ENCODE data around the gene RCSD1.

The RCSD1 gene

GRCh38 chr1:167671727-167672511, 41.9 kb downstream of the RCSD1 start:
- TF ChIP-seq EZH2phosphoT487 (IDR thresholded peaks at IDR 0.05; ENCODE audit: low read depth) = no peak
- TF ChIP-seq CTCF (IDR thresholded peaks at IDR 0.05; ENCODE audit: low read depth, low read length) = no peak
- Histone ChIP-seq H3K79me2 (ENCODE audit: low read length) (no peaks in the 10 kb centered on the region), H3K4me1 (ENCODE audit: low read length) (peaks cover 40% of the 10 kb centered on the region), H3K9me3 (ENCODE audit: insufficient read depth, low read length) (no peaks in the 10 kb centered on the region), H3K4me3 (ENCODE audit: low read length) (no peak overlapping the region), H3K36me3 (replicated peaks; ENCODE audit: low read depth, low read length) (no peaks in the 10 kb centered on the region), H2AFZ (ENCODE audit: low read depth, low read length) (no peak overlapping the region), H4K20me1 (ENCODE audit: insufficient read depth, low read length) (no peaks in the 10 kb centered on the region), H3K9ac (ENCODE audit: low read length) (no peak overlapping the region), H3K27ac (ENCODE audit: low read length) (no peak overlapping the region), H3K4me2 (ENCODE audit: low read length) (no peak overlapping the region), H3K27me3 (ENCODE audit: low read depth, low read length) (0 out of 2 replicates have a peak, but pooled peaks cover 3% of the 10 kb centered on the region)

GRCh38 chr1:167672831-167673230, 42.8 kb downstream of the RCSD1 start:
- Histone ChIP-seq H3K9ac (ENCODE audit: low read length) (no peak overlapping the region), H3K4me1 (ENCODE audit: low read length) (peaks cover 46% of the 10 kb centered on the region), H3K36me3 (replicated peaks; ENCODE audit: low read depth, low read length) (no peaks in the 10 kb centered on the region), H3K27me3 (ENCODE audit: low read depth, low read length) (0 out of 2 replicates have a peak, but pooled peaks cover 3% of the 10 kb centered on the region), H3K4me3 (ENCODE audit: low read length) (no peak overlapping the region), H3K9me3 (ENCODE audit: insufficient read depth, low read length) (no peaks in the 10 kb centered on the region), H2AFZ (ENCODE audit: low read depth, low read length) (no peak overlapping the region), H3K79me2 (ENCODE audit: low read length) (no peaks in the 10 kb centered on the region), H4K20me1 (ENCODE audit: insufficient read depth, low read length) (no peaks in the 10 kb centered on the region), H3K4me2 (ENCODE audit: low read length) (no peak overlapping the region), H3K27ac (ENCODE audit: low read length) (no peak overlapping the region)
- no peak for TF ChIP-seq EZH2phosphoT487 (IDR thresholded peaks at IDR 0.05; ENCODE audit: low read depth)
- TF ChIP-seq CTCF (IDR thresholded peaks at IDR 0.05; ENCODE audit: low read depth, low read length) = no peak

- Histone ChIP-seq H2AFZ (ENCODE audit: low read depth, low read length) (no peak overlapping the region), H3K79me2 (ENCODE audit: low read length) (no peaks in the 10 kb centered on the region), H3K4me2 (ENCODE audit: low read length) (no peak overlapping the region), H3K4me3 (ENCODE audit: low read length) (no peak overlapping the region), H4K20me1 (ENCODE audit: insufficient read depth, low read length) (no peaks in the 10 kb centered on the region), H3K36me3 (replicated peaks; ENCODE audit: low read depth, low read length) (no peaks in the 10 kb centered on the region), H3K4me1 (ENCODE audit: low read length) (peaks cover 44% of the 10 kb centered on the region), H3K9ac (ENCODE audit: low read length) (no peak overlapping the region), H3K27ac (ENCODE audit: low read length) (no peak overlapping the region), H3K27me3 (ENCODE audit: low read depth, low read length) (0 out of 2 replicates have a peak, but pooled peaks cover 3% of the 10 kb centered on the region), H3K9me3 (ENCODE audit: insufficient read depth, low read length) (no peaks in the 10 kb centered on the region)
- TF ChIP-seq EZH2phosphoT487 (IDR thresholded peaks at IDR 0.05; ENCODE audit: low read depth) (no peak), CTCF (IDR thresholded peaks at IDR 0.05; ENCODE audit: low read depth, low read length) (no peak)
These were observed 43.2 kb downstream of the RCSD1 start for GRCh38 chr1:167673265-167673664.

- H3K4me2 ChIP-seq (ENCODE audit: low read length) = no peak overlapping the region
- H3K4me3 ChIP-seq (ENCODE audit: low read length) = no peak overlapping the region
- H2AFZ ChIP-seq (ENCODE audit: low read depth, low read length) = no peak overlapping the region
- no peak overlapping the region for H3K27ac ChIP-seq (ENCODE audit: low read length)
- TF ChIP-seq EZH2phosphoT487 (IDR thresholded peaks at IDR 0.05; ENCODE audit: low read depth) (no peak), CTCF (IDR thresholded peaks at IDR 0.05; ENCODE audit: low read depth, low read length) (no peak)
- peaks cover 35% of the 10 kb centered on the region for H3K4me1 ChIP-seq (ENCODE audit: low read length)
- no peaks in the 10 kb centered on the region for H3K9me3 ChIP-seq (ENCODE audit: insufficient read depth, low read length)
- H4K20me1 ChIP-seq (ENCODE audit: insufficient read depth, low read length) = no peaks in the 10 kb centered on the region
- no peak overlapping the region for H3K9ac ChIP-seq (ENCODE audit: low read length)
- 0 out of 2 replicates have a peak, but pooled peaks cover 3% of the 10 kb centered on the region for H3K27me3 ChIP-seq (ENCODE audit: low read depth, low read length)
- no peaks in the 10 kb centered on the region for H3K36me3 ChIP-seq (replicated peaks; ENCODE audit: low read depth, low read length)
- H3K79me2 ChIP-seq (ENCODE audit: low read length) = no peaks in the 10 kb centered on the region
These were observed 44.1 kb downstream of the RCSD1 start for GRCh38 chr1:167674156-167674555.
